ENCODE measurements around the gene DTNA.
"Not testable (repeated sequence)": the region's sequence is repeated elsewhere in the genome, so short reads cannot be mapped to it uniquely, and the experiment has no call there.

Gene DTNA

GRCh38 chr18:34911661-34912384, 201.7 kb downstream of the DTNA start:
- DNase-seq = no peak

- no peak for DNase-seq
These were observed 204.0 kb downstream of the DTNA start for GRCh38 chr18:34913837-34914661.

- no peak for DNase-seq
These were observed 204.9 kb downstream of the DTNA start for GRCh38 chr18:34915046-34915445.

- not testable (repeated sequence) for DNase-seq
These were observed 206.4 kb downstream of the DTNA start for GRCh38 chr18:34916539-34916938.

- no peak for DNase-seq
These were observed 208.8 kb downstream of the DTNA start for GRCh38 chr18:34918856-34919255.

- no peak for DNase-seq
These were observed 211.1 kb downstream of the DTNA start for GRCh38 chr18:34921226-34921625.

GRCh38 chr18:34921811-34922385, 211.8 kb downstream of the DTNA start:
- no peak for DNase-seq

- not testable (repeated sequence) for DNase-seq
These were observed 212.5 kb downstream of the DTNA start for GRCh38 chr18:34922594-34922993.

- DNase-seq = no peak
These were observed 213.8 kb downstream of the DTNA start for GRCh38 chr18:34923911-34924310.

- DNase-seq = no peak
These were observed 216.6 kb downstream of the DTNA start for GRCh38 chr18:34926683-34927082.

GRCh38 chr18:34928088-34928753, 218.1 kb downstream of the DTNA start:
- no peak for DNase-seq

GRCh38 chr18:34928754-34929335, 218.7 kb downstream of the DTNA start:
- no peak for DNase-seq

- DNase-seq = no peak
These were observed 219.3 kb downstream of the DTNA start for GRCh38 chr18:34929336-34929780.

GRCh38 chr18:34932363-34932762, 222.3 kb downstream of the DTNA start:
- no peak for DNase-seq

GRCh38 chr18:34932792-34933466, 222.8 kb downstream of the DTNA start:
- DNase-seq = no peak

- DNase-seq = no peak
These were observed 224.0 kb downstream of the DTNA start for GRCh38 chr18:34933909-34934661.

GRCh38 chr18:34936772-34937171, 226.7 kb downstream of the DTNA start:
- DNase-seq = no peak

- no peak for DNase-seq
These were observed 228.0 kb downstream of the DTNA start for GRCh38 chr18:34938090-34938489.
